H1 (cell line): ENCODE data around the gene APLN. TPM values are rescaled to one million over a fixed set of nuclear protein-coding genes. Genes with fewer than 3 reads are reported as not detected.

ENCODE experiments used
- CTCF ChIA-PET: fragments of 300-600 bp; sonication (Branson Sonifier 250); formaldehyde crosslinking; loops from one replicate; lab custom pipeline; 2021; ENCODE audit not compliant: partially characterized antibody; lab: Charles Lee
- POLR2A ChIA-PET: fragments of 300-600 bp; sonication (Branson Sonifier 250); formaldehyde crosslinking; loops from one replicate; lab custom pipeline; 2021; ENCODE audit warnings: inconsistent platforms; ENCODE audit not compliant: partially characterized antibody; lab: Charles Lee
- DNase-seq, 2 experiments: peaks; one replicate each; pipeline versions ENCODE4 v3.0.0 to v3.0.0-alpha.2; 2010 to 2022; ENCODE audit warnings: low spot score in 2 of 2, low read depth in 1 of 2, mixed read lengths in 1 of 2
- FAIRE-seq: peaks from 2 replicates; lab custom pipeline; 2011; peaks lifted over from hg19 to GRCh38; lab: Jason Lieb, UNC
- H2AFZ ChIP-seq: 2 replicates; pipeline ENCODE4 v1.8.1; 2012; ENCODE audit warnings: low read length, inconsistent platforms
- H2AK5ac ChIP-seq: 2 replicates; pipeline ENCODE4 v1.6.1; 2013; ENCODE audit warnings: low read depth, low read length
- H2BK120ac ChIP-seq: replicated peaks from 2 replicates; pipeline ENCODE3; 2013; ENCODE audit warnings: low read depth, low read length, inconsistent platforms
- H2BK12ac ChIP-seq: 2 replicates; pipeline ENCODE4 v1.6.1; 2013; ENCODE audit warnings: low read depth, low read length
- H2BK15ac ChIP-seq: 2 replicates; pipeline ENCODE4 v1.6.1; 2013; ENCODE audit warnings: low read length
- H2BK20ac ChIP-seq: 2 replicates; pipeline ENCODE4 v1.6.1; 2013; ENCODE audit warnings: low read length
- H2BK5ac ChIP-seq: 2 replicates; pipeline ENCODE4 v1.6.1; 2013; ENCODE audit warnings: low read depth, low read length
- H3K14ac ChIP-seq: 2 replicates; pipeline ENCODE4 v1.6.1; 2013; ENCODE audit warnings: inconsistent platforms; ENCODE audit not compliant: insufficient read length
- H3K18ac ChIP-seq: 2 replicates; pipeline ENCODE4 v1.6.1; 2013; ENCODE audit warnings: low read length; ENCODE audit errors: extremely low read depth
- H3K23ac ChIP-seq: 2 replicates; pipeline ENCODE4 v1.6.1; 2013; ENCODE audit warnings: inconsistent platforms; ENCODE audit not compliant: insufficient read length
- H3K23me2 ChIP-seq: 2 replicates; pipeline ENCODE4 v1.6.1; 2013; ENCODE audit warnings: low read depth, low read length
- H3K27ac ChIP-seq: 2 replicates; pipeline ENCODE4 v1.6.1; 2011; ENCODE audit warnings: low read depth, low read length, inconsistent platforms
- H3K27me3 ChIP-seq, 4 experiments: replicated peaks in 1 of 4; 1 replicate in 1 of 4; 2 replicates in 3 of 4; pipeline versions ENCODE4 v1.6.1 to v1.8.1; 2011 to 2013; ENCODE audit warnings: low read length in 3 of 4, mild to moderate bottlenecking in 3 of 4, inconsistent platforms in 2 of 4, mixed read lengths in 2 of 4, moderate library complexity in 1 of 4; ENCODE audit not compliant: control insufficient read depth in 3 of 4, insufficient read depth in 3 of 4; ENCODE audit errors: extremely low read depth in 1 of 4
- H3K36me3 ChIP-seq, 4 experiments: 2 replicates each; pipeline versions ENCODE4 v1.6.1 to v1.8.1; 2011 to 2013; ENCODE audit warnings: mild to moderate bottlenecking in 4 of 4, low read length in 3 of 4, moderate library complexity in 2 of 4, control low read depth in 1 of 4, inconsistent platforms in 1 of 4; ENCODE audit not compliant: insufficient read depth in 4 of 4, control insufficient read depth in 2 of 4
- H3K4ac ChIP-seq: replicated peaks from 2 replicates; pipeline ENCODE3; 2013; ENCODE audit warnings: low read length, low read depth, mixed read lengths, inconsistent platforms; ENCODE audit not compliant: insufficient read length
- H3K4me1 ChIP-seq, 4 experiments: replicated peaks in 1 of 4; 1 replicate in 1 of 4; 2 replicates in 3 of 4; pipeline versions ENCODE4 v1.6.1 to v1.8.1; 2011 to 2013; ENCODE audit warnings: low read length in 3 of 4, inconsistent platforms in 2 of 4, mixed read lengths in 1 of 4; ENCODE audit not compliant: insufficient read depth in 4 of 4, control insufficient read depth in 3 of 4
- H3K4me2 ChIP-seq, 2 experiments: 2 replicates each; pipeline versions ENCODE4 v1.6.1 to v1.8.1; 2011 to 2013; ENCODE audit warnings: low read depth in 2 of 2, low read length in 2 of 2, control low read depth in 1 of 2, inconsistent platforms in 1 of 2, mild to moderate bottlenecking in 1 of 2; ENCODE audit not compliant: insufficient read depth in 1 of 2
- H3K4me3 ChIP-seq, 4 experiments: fragments of 200-600, 300-600 bp in 1 of 4; sonication (generic), shearing (Covaris generic), sonication (Bioruptor Twin) in 1 of 4; 2 replicates each; pipeline versions ENCODE4 v1.5.1 to v1.8.1; 2011 to 2016; ENCODE audit warnings: low read length in 4 of 4, low read depth in 3 of 4, control low read depth in 2 of 4, inconsistent platforms in 2 of 4, mild to moderate bottlenecking in 2 of 4, mixed read lengths in 1 of 4, moderate library complexity in 1 of 4; ENCODE audit not compliant: insufficient read depth in 2 of 4; ENCODE audit errors: extremely low read depth in 1 of 4
- H3K56ac ChIP-seq: replicated peaks from 2 replicates; pipeline ENCODE3; 2013; ENCODE audit warnings: low read depth, mild to moderate bottlenecking, mixed read lengths, low read length, inconsistent platforms; ENCODE audit not compliant: insufficient read length
- H3K79me1 ChIP-seq: 2 replicates; pipeline ENCODE4 v1.6.1; 2013; ENCODE audit warnings: low read depth, low read length, control low read depth
- H3K79me2 ChIP-seq, 2 experiments: 2 replicates each; pipeline versions ENCODE4 v1.6.1 to v1.8.1; 2012 to 2013; ENCODE audit warnings: low read length in 2 of 2, mild to moderate bottlenecking in 2 of 2, inconsistent platforms in 1 of 2; ENCODE audit not compliant: insufficient read depth in 2 of 2, control insufficient read depth in 1 of 2
- H3K9ac ChIP-seq, 4 experiments: replicated peaks in 1 of 4; 1 replicate in 1 of 4; 2 replicates in 3 of 4; pipeline versions ENCODE4 v1.6.1 to v1.8.1; 2011 to 2013; ENCODE audit warnings: low read depth in 3 of 4, low read length in 3 of 4, control low read depth in 2 of 4, mild to moderate bottlenecking in 2 of 4, moderate library complexity in 2 of 4, inconsistent platforms in 1 of 4; ENCODE audit errors: extremely low read depth in 1 of 4
- H3K9me3 ChIP-seq, 2 experiments: 2 replicates each; pipeline versions ENCODE4 v1.6.1 to v1.8.1; 2012 to 2013; ENCODE audit warnings: mild to moderate bottlenecking in 2 of 2, moderate library complexity in 2 of 2, control low read depth in 1 of 2, inconsistent platforms in 1 of 2, low read depth in 1 of 2, low read length in 1 of 2, mixed read lengths in 1 of 2; ENCODE audit not compliant: insufficient read depth in 2 of 2
- H4K20me1 ChIP-seq, 2 experiments: replicated peaks in 1 of 2; 2 replicates each; pipeline versions ENCODE3 to v1.8.1; 2011 to 2013; ENCODE audit warnings: inconsistent platforms in 2 of 2, low read length in 2 of 2, mild to moderate bottlenecking in 1 of 2; ENCODE audit not compliant: insufficient read depth in 2 of 2, control insufficient read depth in 1 of 2
- H4K5ac ChIP-seq: 2 replicates; pipeline ENCODE4 v1.6.1; 2013; ENCODE audit warnings: low read length, low read depth, mixed read lengths, inconsistent platforms; ENCODE audit not compliant: insufficient read length
- H4K8ac ChIP-seq: 2 replicates; pipeline ENCODE4 v1.8.0; 2013; ENCODE audit warnings: mild to moderate bottlenecking, moderate library complexity, low read length, inconsistent platforms; ENCODE audit not compliant: insufficient read depth; ENCODE audit errors: extremely low read depth
- H4K91ac ChIP-seq: replicated peaks from 2 replicates; pipeline ENCODE3; 2013; ENCODE audit warnings: low read length, mixed read lengths, inconsistent platforms; ENCODE audit not compliant: insufficient read length
- BCL11A ChIP-seq, 2 experiments: IDR thresholded peaks; one replicate each; pipeline ENCODE4 v1.6.1; 2011; ENCODE audit warnings: low read depth in 2 of 2, low read length in 2 of 2, mild to moderate bottlenecking in 2 of 2
- CREB1 ChIP-seq: IDR thresholded peaks from 2 replicates; pipeline ENCODE4 v1.6.1; 2012; ENCODE audit warnings: inconsistent platforms
- KDM1A ChIP-seq: fragments of 200-600, 300-600 bp; sonication (generic); IDR thresholded peaks from 2 replicates; pipeline ENCODE4 v1.7.1; 2016; ENCODE audit warnings: mild to moderate bottlenecking, low read length, borderline replicate concordance
- RNF2 ChIP-seq: fragments of 200-900, 300-1000 bp; sonication (generic); IDR thresholded peaks from 2 replicates; pipeline ENCODE4 v1.7.1; 2016; ENCODE audit warnings: borderline replicate concordance, low read depth, mild to moderate bottlenecking, antibody characterized with exemption, low read length; ENCODE audit not compliant: poor library complexity, severe bottlenecking; ENCODE audit errors: missing control alignments
- SIN3A ChIP-seq, 2 experiments: IDR thresholded peaks in 1 of 2; conservative IDR thresholded peaks in 1 of 2; 2 replicates each; pipeline ENCODE4 v1.6.1; 2011 to 2012; ENCODE audit warnings: low read length in 2 of 2, improper control_type of control experiment in 1 of 2, low read depth in 1 of 2, mild to moderate bottlenecking in 1 of 2
- SP4 ChIP-seq: IDR thresholded peaks from 2 replicates; pipeline ENCODE4 v1.6.1; 2012; ENCODE audit warnings: low read length, inconsistent platforms
- TAF7 ChIP-seq: optimal IDR thresholded peaks from 2 replicates; pipeline ENCODE3; 2011; ENCODE audit warnings: low read depth, mild to moderate bottlenecking, inconsistent platforms, low read length, moderate library complexity, borderline replicate concordance
- TBP ChIP-seq: IDR thresholded peaks from 2 replicates; pipeline ENCODE4 v1.6.1; 2011; ENCODE audit warnings: low read depth, low read length, improper control_type of control experiment
- WGBS, 2 experiments: shearing (Covaris generic) in 1 of 2; methylation state at CpG; one replicate each; pipeline versions ENCODE4 v1.1.6 to v1.1.7; 2013 to 2015; ENCODE audit warnings: low lambda C conversion rate in 2 of 2, mixed read lengths in 2 of 2, inconsistent platforms in 1 of 2, low coverage in 1 of 2, missing lambda C conversion rate in 1 of 2; ENCODE audit not compliant: insufficient replicate concordance in 2 of 2, insufficient coverage in 1 of 2, insufficient read length in 1 of 2; ENCODE audit errors: extremely low coverage in 1 of 2, missing lambda C conversion rate in 1 of 2; 5-methylcytosine and 5-hydroxymethylcytosine counted together
- polyA plus RNA-seq, 7 experiments: library from polyadenylated mRNA; depleted of rRNA in 3 of 7; stranded (reverse) in 5 of 7; unstranded in 2 of 7; fragments of >200 nt in 5 of 7; fragments of 200-250 nt in 2 of 7; gene quantifications; 1 replicate in 5 of 7; 2 replicates in 1 of 7; 4 replicates in 1 of 7; pipeline versions ENCODE4 v1.2.1 to v1.2.3, GENCODE V29; 2011 to 2013; ENCODE audit warnings: missing spikeins in 2 of 7, mixed read lengths in 2 of 7
- total RNA-seq: library from RNA; stranded (reverse); fragmentation: NEBNext Ultra II Directional; extraction: Animal tissue kit (Norgen Biotek cat#: 25700); gene quantifications from 2 replicates; pipeline ENCODE4 v1.2.1, GENCODE V29; 2021
- TF ChIP-seq, protein P1 (sequence below): IDR thresholded peaks from 2 replicates; pipeline ENCODE4 v1.6.1; 2011; ENCODE audit warnings: low read length, improper control_type of control experiment

The APLN gene
- total and polyA plus RNA-seq, 2 of the 8 experiments (the other 6 are each of a cell fraction or from before 2014, with no cell fraction given): 1.1 to 1.8 TPM

GRCh38 chrX:129652565-129653169 is 2.1 kb downstream of the APLN start:
- Histone ChIP-seq H2BK5ac (no peak overlapping the region), H3K27ac (no peak overlapping the region), H3K4ac (no peak overlapping the region), H3K4me3 (no peak overlapping the region), H3K56ac (no peak overlapping the region), H4K20me1 (no peaks in the 10 kb centered on the region), H3K27me3 (peaks cover 14 to 62% (median 45%) of the 10 kb centered on the region in 4 experiments), H3K18ac (no peak overlapping the region), H2BK20ac (no peak overlapping the region), H2BK120ac (no peak overlapping the region), H3K4me2 (no peak overlapping the region; a peak in 1 of 4 replicates), H3K4me1 (peaks cover 3 to 12% (median 6%) of the 10 kb centered on the region in 4 experiments; a peak in 6 of 7 replicates), H2AK5ac (no peak overlapping the region), H2BK12ac (no peak overlapping the region), H3K9ac (no peak overlapping the region), H4K5ac (no peak overlapping the region), H3K79me2 (no peaks in the 10 kb centered on the region), H3K9me3 (no peaks in the 10 kb centered on the region), H3K23ac (no peak overlapping the region), H2BK15ac (no peak overlapping the region), H2AFZ (no peak overlapping the region), H4K91ac (no peak overlapping the region), H3K36me3 (no peaks in the 10 kb centered on the region), H3K14ac (no peak overlapping the region), H3K23me2 (peaks cover 6% of the 10 kb centered on the region; the same call in 1 of the 2 replicates), H3K79me1 (no peaks in the 10 kb centered on the region), H4K8ac (no peak overlapping the region)
- WGBS, 2 experiments: 82% methylated on average over 2 of the region's 8 CpGs; no CpG with 5 or more reads in 1 of the 2 experiments
- ChIA-PET POLR2A (no interaction called here), CTCF (interaction anchor here (0.8 to 5.2 kb wide), 4 partner anchors 15 to 101 kb away, joined by 3 to 36 read pairs (median 14); no protein-coding TSS in a partner anchor)
- DNase-seq (no peak), FAIRE-seq (no peak)
- TF ChIP-seq TAF7 (no peak), TBP (no peak), RNF2 (no peak), BCL11A (IDR thresholded peaks at IDR 0.05; ENCODE audit: low read depth in 2 of 2, low read length in 2 of 2) (no peak), SIN3A (conservative IDR thresholded peaks at IDR 0.05 in 1 of 2, IDR thresholded peaks at IDR 0.05 in 1 of 2; ENCODE audit: low read depth in 1 of 2, low read length in 2 of 2) (no peak), SP4 (no peak), CREB1 (no peak), KDM1A (no peak)
- TF ChIP-seq, protein P1, sequence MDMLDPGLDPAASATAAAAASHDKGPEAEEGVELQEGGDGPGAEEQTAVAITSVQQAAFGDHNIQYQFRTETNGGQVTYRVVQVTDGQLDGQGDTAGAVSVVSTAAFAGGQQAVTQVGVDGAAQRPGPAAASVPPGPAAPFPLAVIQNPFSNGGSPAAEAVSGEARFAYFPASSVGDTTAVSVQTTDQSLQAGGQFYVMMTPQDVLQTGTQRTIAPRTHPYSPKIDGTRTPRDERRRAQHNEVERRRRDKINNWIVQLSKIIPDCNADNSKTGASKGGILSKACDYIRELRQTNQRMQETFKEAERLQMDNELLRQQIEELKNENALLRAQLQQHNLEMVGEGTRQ: no peak
